Measurements from ENCODE around the gene LARP4B.

DNA sequence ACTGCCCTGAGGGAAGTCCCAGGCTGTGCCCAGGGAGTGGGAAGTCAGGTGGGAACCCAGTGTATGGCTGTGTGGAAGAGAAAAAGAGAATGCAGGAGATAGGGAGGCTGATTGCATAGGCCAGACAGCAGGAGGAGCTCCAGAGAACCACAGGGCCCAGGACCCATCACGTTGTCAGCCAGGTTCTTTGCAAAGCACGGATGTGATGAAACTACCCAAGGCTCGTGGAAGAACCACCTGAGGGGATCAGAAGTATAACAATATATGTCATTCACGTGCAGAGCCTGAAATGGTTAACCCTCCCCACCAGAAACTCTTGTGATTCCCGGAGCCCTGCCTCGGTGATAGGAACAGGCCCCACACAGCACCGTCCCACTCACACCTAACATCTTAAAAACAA lies 83.6 kb downstream of the LARP4B start:
- TF ChIP-seq CTCF (IDR thresholded peaks at IDR 0.05) (peak; percentile 22), EZH2 (IDR thresholded peaks at IDR 0.05) (no peak)

Measured in neural progenitor cell (in vitro differentiated cells).